Uterus (tissue), 4 donors: Measurements from ENCODE around the gene SLC4A2. TPM values are rescaled to one million over a fixed set of nuclear protein-coding genes. Genes with fewer than 3 reads are reported as not detected.

Experiments
- DNase-seq, 2 donors: peaks; one replicate each; pipeline ENCODE4 v3.0.0-alpha.2; 2019 to 2020
- H3K27ac ChIP-seq, 2 donors: fragments of 200-600 bp; sonication (generic); 1 replicate in 1 of 2; 2 replicates in 1 of 2; pipeline ENCODE4 v1.5.1; 2016 to 2018
- H3K27me3 ChIP-seq, 2 donors: fragments of 200-600 bp; sonication (generic); one replicate each; pipeline ENCODE4 v1.5.1; 2018 to 2019; ENCODE audit warnings: control low read depth in 1 of 2
- H3K36me3 ChIP-seq, 2 donors: fragments of 200-600 bp; sonication (generic); one replicate each; pipeline ENCODE4 v1.5.1; 2019; ENCODE audit warnings: control low read depth in 1 of 2
- H3K4me1 ChIP-seq, 2 donors: fragments of 200-600 bp; sonication (generic); one replicate each; pipeline ENCODE4 v1.5.1; 2018 to 2019; ENCODE audit warnings: control low read depth in 1 of 2
- H3K4me3 ChIP-seq, 2 donors: fragments of 200-600 bp; sonication (generic); 1 replicate in 1 of 2; 2 replicates in 1 of 2; pipeline ENCODE4 v1.5.1; 2018 to 2019; ENCODE audit warnings: mild to moderate bottlenecking in 1 of 2
- H3K9me3 ChIP-seq, 2 donors: fragments of 200-600 bp; sonication (generic); one replicate each; pipeline ENCODE4 v1.5.1; 2019; ENCODE audit warnings: control low read depth in 1 of 2
- POLR2A ChIP-seq, 2 donors: fragments of 450-650 bp; IDR thresholded peaks; one replicate each; pipeline ENCODE4 v1.6.1; 2016; ENCODE audit warnings: antibody characterized with exemption in 2 of 2, mild to moderate bottlenecking in 1 of 2, moderate library complexity in 1 of 2
- intact Hi-C: fragments of 100-400 bp; cut with DNase I; formaldehyde crosslinking; loops from one replicate; pipeline ENCODE4 v1.15.1; 2023; ENCODE audit warnings: low total_unique reads
- total RNA-seq, 4 donors: library from RNA; depleted of rRNA in 3 of 4; stranded (reverse); fragments of >200 nt in 3 of 4; gene quantifications; one replicate each; pipeline versions ENCODE4 v1.1.0 to v1.2.4, GENCODE V29; 2014 to 2023
- TF ChIP-seq, protein P1 (sequence below), 4 experiments: fragments of 200-600 bp in 2 of 4; fragments of 450-650 bp in 2 of 4; sonication (generic) in 2 of 4; IDR thresholded peaks; one replicate each; pipeline ENCODE4 v1.5.1; 2016 to 2019; ENCODE audit warnings: antibody characterized with exemption in 4 of 4, mild to moderate bottlenecking in 2 of 4, moderate library complexity in 1 of 4
- donor health status: DM: yes; HTN: yes; CAD: no.

The SLC4A2 gene
- total RNA-seq, 4 donors from 2014 or later, result 37.4 to 177 (median 88.6) TPM

DNA sequence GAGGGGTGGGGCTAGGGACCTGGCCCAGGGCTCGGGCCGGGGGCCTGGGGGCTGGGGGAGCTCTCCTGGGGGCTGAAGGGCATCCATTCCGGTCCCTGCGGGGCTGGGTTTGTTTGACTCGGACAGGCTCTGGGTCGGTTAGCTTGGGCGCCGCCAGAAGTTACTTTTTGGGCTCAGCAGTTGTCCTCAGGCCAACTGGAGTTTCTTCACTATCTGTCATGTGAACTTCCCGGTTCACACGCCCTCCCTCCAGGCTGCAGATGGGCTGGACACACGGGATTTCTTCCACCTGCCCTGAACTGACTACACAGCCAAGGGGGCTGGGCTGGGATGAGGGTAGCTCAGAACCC, 3.8 kb downstream of the SLC4A2 start:
- intact Hi-C loops, result no loop called here
- H3K9me3 ChIP-seq, result no peaks in the 10 kb centered on the region
- H3K36me3 ChIP-seq, result no peaks in the 10 kb centered on the region
- peak overlapping the region; percentile 98 to 99 for H3K27ac ChIP-seq
- DNase-seq, result peak; percentile 75 to 77
- peaks cover 0 to 24% of the 10 kb centered on the region in 2 donors for H3K4me1 ChIP-seq
- peak overlapping the region in 1 of 2 donors; percentile 24 for H3K4me3 ChIP-seq
- TF ChIP-seq, protein P1, sequence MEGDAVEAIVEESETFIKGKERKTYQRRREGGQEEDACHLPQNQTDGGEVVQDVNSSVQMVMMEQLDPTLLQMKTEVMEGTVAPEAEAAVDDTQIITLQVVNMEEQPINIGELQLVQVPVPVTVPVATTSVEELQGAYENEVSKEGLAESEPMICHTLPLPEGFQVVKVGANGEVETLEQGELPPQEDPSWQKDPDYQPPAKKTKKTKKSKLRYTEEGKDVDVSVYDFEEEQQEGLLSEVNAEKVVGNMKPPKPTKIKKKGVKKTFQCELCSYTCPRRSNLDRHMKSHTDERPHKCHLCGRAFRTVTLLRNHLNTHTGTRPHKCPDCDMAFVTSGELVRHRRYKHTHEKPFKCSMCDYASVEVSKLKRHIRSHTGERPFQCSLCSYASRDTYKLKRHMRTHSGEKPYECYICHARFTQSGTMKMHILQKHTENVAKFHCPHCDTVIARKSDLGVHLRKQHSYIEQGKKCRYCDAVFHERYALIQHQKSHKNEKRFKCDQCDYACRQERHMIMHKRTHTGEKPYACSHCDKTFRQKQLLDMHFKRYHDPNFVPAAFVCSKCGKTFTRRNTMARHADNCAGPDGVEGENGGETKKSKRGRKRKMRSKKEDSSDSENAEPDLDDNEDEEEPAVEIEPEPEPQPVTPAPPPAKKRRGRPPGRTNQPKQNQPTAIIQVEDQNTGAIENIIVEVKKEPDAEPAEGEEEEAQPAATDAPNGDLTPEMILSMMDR (IDR thresholded peaks at IDR 0.05), result no peak
- no peak for TF ChIP-seq POLR2A (IDR thresholded peaks at IDR 0.05)
- no peaks in the 10 kb centered on the region for H3K27me3 ChIP-seq

DNA sequence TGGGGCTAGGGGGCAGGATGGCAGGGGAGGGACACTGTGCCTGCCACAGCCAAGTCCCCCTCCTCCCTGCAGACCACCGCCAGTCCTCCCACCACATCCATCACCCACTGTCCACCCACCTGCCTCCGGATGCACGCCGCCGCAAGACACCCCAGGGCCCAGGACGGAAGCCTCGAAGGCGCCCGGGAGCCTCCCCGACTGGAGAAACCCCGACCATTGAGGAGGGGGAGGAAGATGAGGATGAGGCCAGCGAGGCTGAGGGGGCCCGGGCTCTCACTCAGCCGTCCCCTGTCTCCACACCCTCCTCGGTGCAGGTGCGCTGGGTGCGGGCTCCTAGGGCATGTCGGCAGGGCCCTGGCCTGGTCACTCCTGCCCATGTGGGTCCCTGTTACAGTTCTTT, 5.1 kb downstream of the SLC4A2 start:
- H3K4me3 ChIP-seq, result no peak overlapping the region
- H3K27me3 ChIP-seq, result no peaks in the 10 kb centered on the region
- no peaks in the 10 kb centered on the region for H3K9me3 ChIP-seq
- TF ChIP-seq POLR2A (IDR thresholded peaks at IDR 0.05), result no peak
- TF ChIP-seq, protein P1 (IDR thresholded peaks at IDR 0.05), result no peak
- no peak for DNase-seq
- peaks cover 0 to 24% of the 10 kb centered on the region in 2 donors for H3K4me1 ChIP-seq
- intact Hi-C loops, result no loop called here
- H3K27ac ChIP-seq, result no peak overlapping the region
- no peaks in the 10 kb centered on the region for H3K36me3 ChIP-seq

DNA sequence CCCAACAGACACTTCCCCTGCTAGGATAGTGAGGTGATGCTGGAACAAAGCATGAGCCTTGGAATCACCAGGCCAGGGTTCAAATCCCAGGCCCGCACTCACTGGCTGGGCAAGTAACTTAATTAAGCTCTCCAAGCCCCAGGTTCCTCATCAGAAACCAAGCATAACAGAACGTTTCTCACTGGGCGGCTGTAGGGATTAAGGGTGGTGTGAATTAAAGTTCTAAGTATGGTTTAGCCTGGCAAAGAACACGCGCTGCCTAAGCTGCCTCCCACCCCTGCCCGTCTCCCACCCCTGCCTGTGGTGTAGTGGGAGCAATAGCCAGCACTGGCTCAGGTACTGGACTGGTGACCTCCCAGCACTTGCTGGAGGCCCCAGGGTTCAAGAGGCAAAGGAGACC, 5.6 kb downstream of the SLC4A2 start:
- intact Hi-C loops, result no loop called here

DNA sequence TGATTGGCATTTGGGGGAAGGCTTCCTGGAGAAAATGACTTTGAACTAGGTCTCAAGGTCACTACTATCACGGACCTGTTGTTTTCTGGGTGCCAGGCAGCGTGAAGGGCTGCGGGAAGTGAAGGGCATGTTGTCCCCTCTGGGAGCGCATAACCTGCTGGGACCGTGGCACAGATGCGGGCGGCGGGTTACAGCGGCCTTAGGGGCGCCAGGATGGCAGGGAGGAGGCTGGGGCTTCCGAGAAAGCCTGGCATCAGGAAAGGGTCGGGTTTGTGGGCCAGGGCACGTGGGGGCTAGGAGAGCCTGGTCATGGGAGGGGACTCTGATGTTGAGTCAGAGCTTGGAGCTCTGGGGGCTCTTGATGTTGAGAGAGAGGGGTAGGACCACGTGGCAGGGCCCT, 6.1 kb downstream of the SLC4A2 start:
- no peaks in the 10 kb centered on the region for H3K9me3 ChIP-seq
- no peak overlapping the region for H3K4me3 ChIP-seq
- intact Hi-C loops, result no loop called here
- TF ChIP-seq POLR2A (IDR thresholded peaks at IDR 0.05), result no peak
- TF ChIP-seq, protein P1 (IDR thresholded peaks at IDR 0.05), result no peak
- no peak for DNase-seq
- no peak overlapping the region for H3K27ac ChIP-seq
- peaks cover 0 to 21% of the 10 kb centered on the region in 2 donors for H3K4me1 ChIP-seq
- no peaks in the 10 kb centered on the region for H3K36me3 ChIP-seq
- H3K27me3 ChIP-seq, result no peaks in the 10 kb centered on the region

More for the DNA sequence above, 5.6 kb downstream of the SLC4A2 start:
- no peak for TF ChIP-seq POLR2A (IDR thresholded peaks at IDR 0.05)
- TF ChIP-seq, protein P1 (IDR thresholded peaks at IDR 0.05), result no peak
- H3K4me3 ChIP-seq, result no peak overlapping the region
- no peak overlapping the region for H3K27ac ChIP-seq
- H3K4me1 ChIP-seq, result peaks cover 0 to 24% of the 10 kb centered on the region in 2 donors
- no peak for DNase-seq
- no peaks in the 10 kb centered on the region for H3K36me3 ChIP-seq
- H3K27me3 ChIP-seq, result no peaks in the 10 kb centered on the region
- H3K9me3 ChIP-seq, result no peaks in the 10 kb centered on the region

DNA sequence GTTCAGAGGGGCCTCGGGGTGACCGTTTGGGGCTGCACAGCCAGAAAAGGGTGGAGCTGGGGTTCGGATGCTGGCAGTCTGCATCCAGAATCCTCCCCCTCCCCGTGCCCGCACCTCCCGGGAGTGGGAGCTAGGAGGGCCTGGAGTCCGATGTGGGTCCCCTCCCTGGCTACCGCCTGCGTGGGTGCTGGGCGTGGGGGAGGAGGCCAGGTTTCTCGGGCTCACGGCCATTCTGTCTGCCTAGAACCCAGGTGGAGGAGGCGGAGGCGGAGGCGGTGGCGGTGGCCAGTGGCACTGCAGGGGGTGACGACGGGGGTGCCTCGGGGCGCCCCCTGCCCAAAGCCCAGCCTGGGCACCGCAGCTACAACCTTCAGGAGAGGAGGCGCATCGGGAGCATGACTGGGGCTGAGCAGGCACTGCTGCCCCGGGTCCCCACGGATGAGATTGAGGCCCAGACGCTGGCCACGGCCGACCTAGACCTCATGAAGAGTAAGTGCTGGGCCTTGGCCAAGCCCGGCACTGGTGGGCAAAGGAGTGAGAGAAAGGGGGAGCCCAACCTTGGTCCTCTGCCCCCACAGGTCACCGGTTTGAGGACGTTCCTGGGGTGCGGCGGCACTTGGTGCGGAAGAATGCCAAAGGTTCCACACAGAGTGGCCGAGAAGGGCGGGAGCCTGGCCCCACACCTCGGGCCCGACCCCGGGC, 7.0 kb downstream of the SLC4A2 start:
- no peaks in the 10 kb centered on the region for H3K9me3 ChIP-seq
- no peaks in the 10 kb centered on the region for H3K27me3 ChIP-seq
- H3K4me1 ChIP-seq, result peaks cover 0 to 11% of the 10 kb centered on the region in 2 donors
- no peaks in the 10 kb centered on the region for H3K36me3 ChIP-seq
- DNase-seq, result no peak
- no peak for TF ChIP-seq POLR2A (IDR thresholded peaks at IDR 0.05)
- TF ChIP-seq, protein P1 (IDR thresholded peaks at IDR 0.05), result no peak
- intact Hi-C loops, result no loop called here
- no peak overlapping the region for H3K4me3 ChIP-seq
- H3K27ac ChIP-seq, result no peak overlapping the region
